Activated gamma-delta T cell treated with Interleukin-2 at 50 U/mL for 16 hours (primary cell): ENCODE measurements around the gene RPGRIP1.
"Not testable (repeated sequence)": the region's sequence is repeated elsewhere in the genome, so short reads cannot be mapped to it uniquely, and the experiment has no call there.

Source experiments
- DNase-seq: peaks from one replicate; pipeline ENCODE4 v3.0.0-alpha.2; 2020

Gene RPGRIP1

GRCh38 chr14:21279783-21280182 lies at the start of gene RPGRIP1:
TSS of gene RPGRIP1 (plus strand) at chr14:21280083. CDS start at chr14:21287977, 7,894 bp downstream.
- DNase-seq = no peak

- no peak for DNase-seq
Observed at GRCh38 chr14:21231020-21231652, 48.7 kb upstream of the RPGRIP1 start.

GRCh38 chr14:21233457-21234076 lies 46.3 kb upstream of the RPGRIP1 start:
- no peak for DNase-seq

GRCh38 chr14:21234112-21234511 lies 45.8 kb upstream of the RPGRIP1 start:
- DNase-seq = no peak

- DNase-seq = no peak
Observed at GRCh38 chr14:21236948-21237797, 42.7 kb upstream of the RPGRIP1 start.

GRCh38 chr14:21238823-21239518 lies 40.9 kb upstream of the RPGRIP1 start:
- DNase-seq = no peak

- no peak for DNase-seq
Observed at GRCh38 chr14:21240417-21240816, 39.5 kb upstream of the RPGRIP1 start.

GRCh38 chr14:21241218-21241819 lies 38.6 kb upstream of the RPGRIP1 start:
- no peak for DNase-seq

- DNase-seq = no peak
Observed at GRCh38 chr14:21244544-21244943, 35.3 kb upstream of the RPGRIP1 start.

GRCh38 chr14:21245813-21246212 lies 34.1 kb upstream of the RPGRIP1 start:
- DNase-seq = no peak

GRCh38 chr14:21248338-21248737 lies 31.5 kb upstream of the RPGRIP1 start:
- no peak for DNase-seq

GRCh38 chr14:21248739-21249411 lies 31.0 kb upstream of the RPGRIP1 start:
- DNase-seq = no peak

GRCh38 chr14:21251215-21251614 lies 28.7 kb upstream of the RPGRIP1 start:
- DNase-seq = no peak

GRCh38 chr14:21252149-21252548 lies 27.7 kb upstream of the RPGRIP1 start:
- DNase-seq = no peak

GRCh38 chr14:21255385-21256101 lies 24.3 kb upstream of the RPGRIP1 start:
- no peak for DNase-seq

- not testable (repeated sequence) for DNase-seq
Observed at GRCh38 chr14:21256102-21256447, 23.8 kb upstream of the RPGRIP1 start.

- DNase-seq = no peak
Observed at GRCh38 chr14:21256539-21257393, 23.1 kb upstream of the RPGRIP1 start.

GRCh38 chr14:21257394-21257909 lies 22.4 kb upstream of the RPGRIP1 start:
- DNase-seq = no peak

- no peak for DNase-seq
Observed at GRCh38 chr14:21258005-21258888, 21.6 kb upstream of the RPGRIP1 start.
